ENCODE results near the gene FABP6. TPM values are rescaled to one million over a fixed set of nuclear protein-coding genes. Genes with fewer than 3 reads are reported as not detected.
"Not testable (repeated sequence)": the region's sequence is repeated elsewhere in the genome, so short reads cannot be mapped to it uniquely, and the experiment has no call there.

Gene FABP6
- total RNA-seq = not detected
- long read RNA-seq = 0 reads

GRCh38 chr5:160229190-160229742 is at the start of gene FABP6:
Gene FABP6, plus strand, starts transcription at chr5:160229506. Its CDS starts 52 bp downstream, at chr5:160229558.
- ATAC-seq (no peak), DNase-seq (no peak)
- intact Hi-C loops (cut with DNase I, micrococcal nuclease) = no loop called here

DNA sequence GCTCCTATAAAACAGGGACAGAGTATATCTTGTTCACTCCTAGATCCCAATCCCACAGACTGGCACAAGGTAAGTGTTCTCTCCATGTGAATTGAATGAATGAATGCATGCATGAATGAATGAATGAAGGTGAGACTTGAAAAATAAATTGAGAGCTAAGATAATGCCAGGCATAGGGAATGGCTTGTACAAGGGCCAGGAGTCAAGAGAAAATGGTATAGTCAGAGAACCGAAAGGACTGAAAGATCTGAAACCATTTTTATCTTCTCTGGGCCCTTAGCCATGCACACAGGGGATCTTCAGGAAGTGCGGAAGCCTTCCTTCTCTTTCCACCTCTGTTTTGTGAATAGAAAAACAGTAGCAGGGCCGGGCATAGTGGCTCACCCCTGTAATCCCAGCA is 48.4 kb upstream of the FABP6 start:
- no peak for ATAC-seq
- DNase-seq = no peak
- intact Hi-C loops (cut with DNase I, micrococcal nuclease) = no loop called here

DNA sequence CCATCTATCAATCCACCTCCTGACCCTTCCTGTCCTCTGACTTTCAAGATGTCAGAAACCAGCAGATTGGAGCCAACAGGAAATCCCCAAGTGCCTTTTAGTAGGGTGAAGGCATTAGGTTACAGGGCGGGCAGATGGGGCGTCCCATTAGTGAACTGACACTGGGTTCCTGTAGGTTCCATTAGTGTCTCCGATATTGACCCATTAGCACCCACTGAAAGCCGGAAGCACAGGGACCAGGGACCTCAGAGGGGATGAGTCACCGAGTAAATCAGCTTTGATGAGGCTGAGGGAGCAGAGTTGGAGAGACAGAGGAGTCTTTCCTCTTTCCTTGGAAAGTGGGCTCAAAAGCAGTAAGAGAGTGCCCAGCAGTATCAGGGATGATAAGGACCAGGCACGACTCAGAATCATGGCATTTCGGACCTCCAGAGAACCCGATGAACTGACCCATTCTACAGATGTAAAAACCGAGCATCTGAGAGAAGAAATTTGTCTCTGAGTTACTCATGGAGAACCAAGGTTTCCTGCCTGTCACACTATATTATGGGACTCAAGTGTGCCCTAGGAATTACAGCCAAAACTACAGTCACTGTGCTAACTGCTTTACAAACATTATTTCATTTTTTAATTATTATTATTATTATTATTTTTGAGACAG is 47.2 kb upstream of the FABP6 start:
- no peak for DNase-seq
- no peak for ATAC-seq
- intact Hi-C loops (cut with DNase I, micrococcal nuclease) = no loop called here

- DNase-seq = no peak
- ATAC-seq = no peak
- intact Hi-C loops (cut with DNase I, micrococcal nuclease) = no loop called here
Measured at GRCh38 chr5:160183075-160183474, 46.2 kb upstream of the FABP6 start.

- intact Hi-C loops (cut with DNase I, micrococcal nuclease) = no loop called here
- DNase-seq (no peak), ATAC-seq (no peak)
Measured at GRCh38 chr5:160185626-160186360, 43.5 kb upstream of the FABP6 start.

DNA sequence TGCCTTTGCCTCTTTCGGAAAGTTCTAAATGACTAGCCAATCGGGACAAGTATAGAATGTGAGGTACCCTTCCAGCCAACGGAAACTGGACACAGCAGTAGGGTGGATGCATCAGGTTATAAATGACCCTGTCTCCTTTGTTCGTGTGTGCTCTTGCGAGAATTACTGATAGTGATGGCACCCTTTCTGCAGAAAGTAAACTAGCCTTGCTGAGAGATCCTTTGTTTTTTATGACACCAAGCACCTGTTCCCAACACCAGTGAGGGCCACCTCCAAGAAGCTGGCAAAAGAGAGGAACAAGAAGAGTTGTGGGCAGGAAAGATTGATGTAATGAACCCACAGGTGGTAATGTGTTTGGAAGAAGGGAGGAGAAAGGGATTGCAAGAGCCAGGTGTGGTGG is 42.8 kb upstream of the FABP6 start:
- no peak for ATAC-seq
- no peak for DNase-seq
- intact Hi-C loops (cut with DNase I, micrococcal nuclease) = no loop called here

GRCh38 chr5:160187091-160187490 is 42.2 kb upstream of the FABP6 start:
- intact Hi-C loops (cut with DNase I, micrococcal nuclease) = no loop called here
- no peak for DNase-seq
- ATAC-seq = no peak

- peak; percentile 83 for ATAC-seq
- peak; percentile 46 to 51 for DNase-seq
- intact Hi-C loops (cut with DNase I, micrococcal nuclease) = no loop called here
Measured at GRCh38 chr5:160188141-160189015, 40.9 kb upstream of the FABP6 start.

GRCh38 chr5:160192424-160192823 is 36.9 kb upstream of the FABP6 start:
- DNase-seq = no peak
- intact Hi-C loops (cut with DNase I, micrococcal nuclease) = no loop called here
- ATAC-seq = no peak

- intact Hi-C loops (cut with DNase I, micrococcal nuclease); DNase-seq; ATAC-seq: not testable (repeated sequence)
Measured at GRCh38 chr5:160193076-160193475, 36.2 kb upstream of the FABP6 start.

GRCh38 chr5:160193790-160194189 is 35.5 kb upstream of the FABP6 start:
- DNase-seq; ATAC-seq; intact Hi-C loops (cut with DNase I, micrococcal nuclease): not testable (repeated sequence)

- ATAC-seq (no peak), DNase-seq (no peak)
- intact Hi-C loops (cut with DNase I, micrococcal nuclease) = loop anchor here in 1 of 2 donors (2.0 to 5.0 kb wide), 2 partner anchors 147 to 175 kb away; no protein-coding TSS in a partner anchor
Measured at GRCh38 chr5:160197341-160198144, 31.8 kb upstream of the FABP6 start.

DNA sequence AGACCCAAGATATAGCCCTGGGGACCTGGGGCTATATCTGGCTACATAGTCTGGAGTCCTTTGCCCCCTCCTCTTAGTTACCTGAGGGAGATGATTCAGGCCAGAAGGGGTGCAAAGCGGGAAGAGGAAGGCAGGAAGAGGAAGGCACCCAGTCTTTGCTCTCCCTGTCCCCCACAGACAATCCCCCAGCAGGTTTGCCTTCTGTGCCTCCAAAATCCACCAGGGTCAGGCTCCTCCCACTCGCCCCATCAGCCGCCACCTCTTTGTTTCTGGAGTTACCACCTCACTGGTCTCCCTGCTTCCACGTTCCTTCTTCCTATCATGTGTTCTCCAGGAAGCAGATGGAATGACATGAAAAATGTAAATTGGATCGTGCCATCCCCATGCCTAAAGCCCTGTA is 31.2 kb upstream of the FABP6 start:
- DNase-seq (no peak), ATAC-seq (no peak)
- intact Hi-C loops (cut with DNase I, micrococcal nuclease) = loop anchor here in 1 of 2 donors (2.0 to 5.0 kb wide), 2 partner anchors 147 to 176 kb away; no protein-coding TSS in a partner anchor

- DNase-seq (no peak), ATAC-seq (no peak)
- intact Hi-C loops (cut with DNase I, micrococcal nuclease) = loop anchor here in 1 of 2 donors (2.0 to 5.0 kb wide), 2 partner anchors 146 to 177 kb away; no protein-coding TSS in a partner anchor
Measured at GRCh38 chr5:160198841-160199409, 30.4 kb upstream of the FABP6 start.

DNA sequence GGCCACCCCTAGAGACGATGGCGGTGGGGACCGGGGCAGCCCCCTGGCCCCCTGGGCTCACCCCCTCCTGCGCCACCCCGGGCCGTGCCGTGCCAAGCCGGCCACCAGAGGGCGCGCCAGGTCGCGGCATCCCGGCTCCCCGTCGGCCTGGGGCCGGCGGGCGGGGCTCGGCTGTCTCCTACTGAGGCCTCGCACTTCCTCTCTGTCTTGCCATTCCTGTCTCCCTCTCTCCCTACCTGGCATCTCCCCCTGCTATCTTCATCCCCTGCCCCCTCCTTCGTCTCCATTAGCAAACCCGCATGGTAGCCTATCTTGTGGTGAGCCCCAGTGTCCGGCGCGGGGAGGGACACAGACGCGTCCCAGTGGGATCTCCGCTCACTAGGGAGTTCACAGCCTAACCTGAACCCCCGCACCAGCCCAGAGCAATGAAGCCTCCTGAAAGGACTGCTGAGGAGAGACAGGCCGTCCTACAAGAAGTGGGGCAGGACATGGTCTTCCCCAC is 29.8 kb upstream of the FABP6 start:
- ATAC-seq (peak; percentile 98), DNase-seq (peak; percentile 32 to 77)
- intact Hi-C loops (cut with DNase I, micrococcal nuclease) = loop anchor here in 1 of 2 donors (2.0 to 5.0 kb wide), 2 partner anchors 145 to 177 kb away; no protein-coding TSS in a partner anchor

- intact Hi-C loops (cut with DNase I, micrococcal nuclease) = no loop called here
- DNase-seq = no peak
- no peak for ATAC-seq
Measured at GRCh38 chr5:160207061-160207460, 22.2 kb upstream of the FABP6 start.

DNA sequence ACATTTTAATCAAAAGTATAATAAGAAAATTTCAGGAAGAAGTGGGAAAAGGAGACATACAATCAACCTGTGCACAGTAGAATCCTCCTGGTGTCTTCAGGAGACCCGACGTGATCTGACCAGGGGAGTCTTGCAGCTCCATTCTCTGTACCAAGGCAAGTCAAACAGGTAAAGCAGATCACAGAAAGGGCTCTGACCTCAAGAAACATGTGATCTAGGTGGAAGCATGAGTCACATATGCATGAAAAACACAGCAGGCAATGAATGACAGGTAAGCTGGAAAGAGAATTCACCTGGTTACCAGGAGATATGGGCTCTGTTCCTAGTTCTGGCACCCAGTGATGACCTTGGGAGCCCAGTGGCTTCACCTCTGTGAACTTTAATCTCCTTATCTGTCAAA is 19.4 kb upstream of the FABP6 start:
- intact Hi-C loops (cut with DNase I, micrococcal nuclease) = no loop called here
- DNase-seq = no peak
- ATAC-seq = peak; percentile 85

DNA sequence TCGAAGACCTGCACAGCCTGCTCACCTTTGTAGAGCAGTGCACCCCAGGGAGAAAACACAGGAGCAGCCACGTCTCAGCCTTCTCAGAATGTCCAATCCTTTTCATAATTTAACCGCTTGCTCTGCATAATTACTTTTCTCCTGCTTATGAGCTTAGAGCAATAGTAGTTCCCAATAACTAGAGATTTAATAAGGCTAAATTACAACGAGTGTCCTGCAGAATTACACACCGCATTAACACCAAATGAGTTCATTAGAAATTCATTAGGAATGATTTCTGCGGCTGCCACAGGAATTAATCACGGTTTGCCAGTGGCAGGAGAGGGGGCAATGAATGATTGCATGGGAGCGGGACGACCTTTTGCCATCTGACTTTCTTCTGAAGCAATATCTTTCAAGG is 18.7 kb upstream of the FABP6 start:
- ATAC-seq = no peak

More for the DNA sequence above, 18.7 kb upstream of the FABP6 start:
- DNase-seq = no peak
- intact Hi-C loops (cut with DNase I, micrococcal nuclease) = no loop called here
